Measurements from ENCODE around the gene CACNA2D3.

Gene CACNA2D3

GRCh38 chr3:55002416-55002930, 880.1 kb downstream of the CACNA2D3 start:
- no peak for DNase-seq

GRCh38 chr3:55006244-55006676, 883.9 kb downstream of the CACNA2D3 start:
- no peak for DNase-seq
- in situ Hi-C loops (cut with HindIII; ENCODE audit: low pct_ligation_motif_present, low pct_unique_long_range_greater_than_20kb, low sequenced_read_pairs), result no loop called here

More at GRCh38 chr3:55002416-55002930, 880.1 kb downstream of the CACNA2D3 start:
- in situ Hi-C loops (cut with HindIII; ENCODE audit: low pct_ligation_motif_present, low pct_unique_long_range_greater_than_20kb, low sequenced_read_pairs), result no loop called here

- no peak for DNase-seq
Observed at GRCh38 chr3:55007971-55008370, 885.6 kb downstream of the CACNA2D3 start.

GRCh38 chr3:55009372-55009771, 887.0 kb downstream of the CACNA2D3 start:
- in situ Hi-C loops (cut with HindIII; ENCODE audit: low pct_ligation_motif_present, low pct_unique_long_range_greater_than_20kb, low sequenced_read_pairs), result no loop called here
- DNase-seq, result no peak

More at GRCh38 chr3:55007971-55008370, 885.6 kb downstream of the CACNA2D3 start:
- in situ Hi-C loops (cut with HindIII; ENCODE audit: low pct_ligation_motif_present, low pct_unique_long_range_greater_than_20kb, low sequenced_read_pairs), result no loop called here

GRCh38 chr3:55012091-55012490, 889.7 kb downstream of the CACNA2D3 start:
- DNase-seq, result no peak
- in situ Hi-C loops (cut with HindIII; ENCODE audit: low pct_ligation_motif_present, low pct_unique_long_range_greater_than_20kb, low sequenced_read_pairs), result no loop called here

GRCh38 chr3:55013145-55013925, 891.0 kb downstream of the CACNA2D3 start:
- in situ Hi-C loops (cut with HindIII; ENCODE audit: low pct_ligation_motif_present, low pct_unique_long_range_greater_than_20kb, low sequenced_read_pairs), result no loop called here
- DNase-seq, result no peak

- peak; percentile 10 for DNase-seq
- in situ Hi-C loops (cut with HindIII; ENCODE audit: low pct_ligation_motif_present, low pct_unique_long_range_greater_than_20kb, low sequenced_read_pairs), result no loop called here
Observed at GRCh38 chr3:55014081-55014480, 891.7 kb downstream of the CACNA2D3 start.

GRCh38 chr3:55014906-55015305, 892.6 kb downstream of the CACNA2D3 start:
- in situ Hi-C loops (cut with HindIII; ENCODE audit: low pct_ligation_motif_present, low pct_unique_long_range_greater_than_20kb, low sequenced_read_pairs), result no loop called here
- no peak for DNase-seq

GRCh38 chr3:55017876-55018275, 895.5 kb downstream of the CACNA2D3 start:
- in situ Hi-C loops (cut with HindIII; ENCODE audit: low pct_ligation_motif_present, low pct_unique_long_range_greater_than_20kb, low sequenced_read_pairs), result no loop called here

GRCh38 chr3:55030938-55031337, 908.6 kb downstream of the CACNA2D3 start:
- in situ Hi-C loops (cut with HindIII; ENCODE audit: low pct_ligation_motif_present, low pct_unique_long_range_greater_than_20kb, low sequenced_read_pairs), result no loop called here
- DNase-seq, result no peak

More at GRCh38 chr3:55017876-55018275, 895.5 kb downstream of the CACNA2D3 start:
- no peak for DNase-seq

- in situ Hi-C loops (cut with HindIII; ENCODE audit: low pct_ligation_motif_present, low pct_unique_long_range_greater_than_20kb, low sequenced_read_pairs), result no loop called here
- no peak for DNase-seq
Observed at GRCh38 chr3:55036883-55037577, 914.7 kb downstream of the CACNA2D3 start.

GRCh38 chr3:55042591-55042990, 920.2 kb downstream of the CACNA2D3 start:
- in situ Hi-C loops (cut with HindIII; ENCODE audit: low pct_ligation_motif_present, low pct_unique_long_range_greater_than_20kb, low sequenced_read_pairs), result no loop called here
- no peak for DNase-seq

GRCh38 chr3:55044486-55044885, 922.1 kb downstream of the CACNA2D3 start:
- in situ Hi-C loops (cut with HindIII; ENCODE audit: low pct_ligation_motif_present, low pct_unique_long_range_greater_than_20kb, low sequenced_read_pairs), result no loop called here
- no peak for DNase-seq

- DNase-seq, result no peak
- in situ Hi-C loops (cut with HindIII; ENCODE audit: low pct_ligation_motif_present, low pct_unique_long_range_greater_than_20kb, low sequenced_read_pairs), result no loop called here
Observed at GRCh38 chr3:55059027-55059629, 936.8 kb downstream of the CACNA2D3 start.

GRCh38 chr3:55060896-55061719, 938.8 kb downstream of the CACNA2D3 start:
- no peak for DNase-seq
- in situ Hi-C loops (cut with HindIII; ENCODE audit: low pct_ligation_motif_present, low pct_unique_long_range_greater_than_20kb, low sequenced_read_pairs), result no loop called here

GRCh38 chr3:55061720-55062034, 939.3 kb downstream of the CACNA2D3 start:
- in situ Hi-C loops (cut with HindIII; ENCODE audit: low pct_ligation_motif_present, low pct_unique_long_range_greater_than_20kb, low sequenced_read_pairs), result no loop called here
- no peak for DNase-seq

GRCh38 chr3:55064164-55064563, 941.8 kb downstream of the CACNA2D3 start:
- in situ Hi-C loops (cut with HindIII; ENCODE audit: low pct_ligation_motif_present, low pct_unique_long_range_greater_than_20kb, low sequenced_read_pairs), result no loop called here

GRCh38 chr3:55065331-55065730, 943.0 kb downstream of the CACNA2D3 start:
- DNase-seq, result no peak
- in situ Hi-C loops (cut with HindIII; ENCODE audit: low pct_ligation_motif_present, low pct_unique_long_range_greater_than_20kb, low sequenced_read_pairs), result no loop called here

More at GRCh38 chr3:55064164-55064563, 941.8 kb downstream of the CACNA2D3 start:
- DNase-seq, result no peak
